Cardiac septum (tissue), 1 donor: ENCODE measurements around the gene RND3. TPM values are rescaled to one million over a fixed set of nuclear protein-coding genes. Genes with fewer than 3 reads are reported as not detected.

Experiments
- DNase-seq: peaks from one replicate; pipeline ENCODE4 v3.0.0-alpha.2; 2020; ENCODE audit warnings: low spot score
- intact Hi-C: fragments of 100-400 bp; cut with DNase I; formaldehyde crosslinking; loops from one replicate; pipeline ENCODE4 v1.14.0; 2022
- total RNA-seq: library from RNA; stranded (reverse); fragmentation: NEBNext Ultra II Directional; extraction: Animal tissue kit (Norgen Biotek cat#: 25700); gene quantifications from one replicate; pipeline ENCODE4 v1.2.1, GENCODE V29; 2021
- donor health status: DM: no; HTN: no; CAD: no.

The RND3 gene
- total RNA-seq, 1 donor from 2014 or later, result 46.9 TPM

- DNase-seq, result no peak
- intact Hi-C loops, result no loop called here
Measured at GRCh38 chr2:150479075-150479915, 8.2 kb downstream of the RND3 start.

GRCh38 chr2:150478200-150478974 lies 9.1 kb downstream of the RND3 start:
- no peak for DNase-seq
- intact Hi-C loops, result no loop called here

DNA sequence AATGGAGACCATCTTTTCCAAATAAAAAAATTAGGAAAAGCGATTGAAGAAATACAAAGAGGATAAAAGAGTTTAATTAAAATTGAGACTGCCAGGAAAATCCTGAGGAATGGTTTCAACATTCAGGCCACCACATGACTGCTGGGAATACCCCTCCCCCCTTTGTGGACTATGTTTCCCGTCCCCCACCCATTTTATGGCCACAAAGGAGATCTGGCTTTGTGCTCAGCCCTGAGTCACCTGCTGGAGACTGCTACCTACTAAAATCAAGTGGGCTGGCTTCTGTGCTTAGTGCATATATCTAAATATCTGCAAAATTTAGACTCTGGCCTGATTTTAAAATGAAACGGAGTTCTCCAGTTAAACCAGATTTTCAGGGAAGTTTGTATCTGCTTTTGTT lies 10.1 kb downstream of the RND3 start:
- intact Hi-C loops, result no loop called here
- DNase-seq, result no peak

- DNase-seq, result no peak
- intact Hi-C loops, result no loop called here
Measured at GRCh38 chr2:150476809-150477302, 10.6 kb downstream of the RND3 start.

DNA sequence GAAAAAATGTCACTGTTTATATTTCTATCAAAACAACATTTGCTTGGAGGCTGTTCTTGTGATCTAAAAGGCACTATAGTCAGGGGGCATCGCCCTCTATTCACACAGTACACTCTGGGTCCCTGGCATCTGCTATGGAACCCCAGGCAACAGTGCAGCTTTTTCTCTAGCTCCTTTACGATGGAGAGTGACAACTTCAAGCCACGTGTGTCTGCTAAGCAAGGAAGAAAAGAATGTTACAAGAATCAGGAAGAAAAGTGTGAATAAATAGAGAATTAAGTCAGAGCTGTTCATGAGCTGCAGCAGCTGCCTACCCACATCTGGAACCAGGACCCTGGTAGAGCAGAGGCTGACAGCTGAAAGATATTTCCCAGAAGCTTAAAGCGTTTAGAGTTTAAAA lies 11.2 kb downstream of the RND3 start:
- intact Hi-C loops, result no loop called here
- no peak for DNase-seq

DNA sequence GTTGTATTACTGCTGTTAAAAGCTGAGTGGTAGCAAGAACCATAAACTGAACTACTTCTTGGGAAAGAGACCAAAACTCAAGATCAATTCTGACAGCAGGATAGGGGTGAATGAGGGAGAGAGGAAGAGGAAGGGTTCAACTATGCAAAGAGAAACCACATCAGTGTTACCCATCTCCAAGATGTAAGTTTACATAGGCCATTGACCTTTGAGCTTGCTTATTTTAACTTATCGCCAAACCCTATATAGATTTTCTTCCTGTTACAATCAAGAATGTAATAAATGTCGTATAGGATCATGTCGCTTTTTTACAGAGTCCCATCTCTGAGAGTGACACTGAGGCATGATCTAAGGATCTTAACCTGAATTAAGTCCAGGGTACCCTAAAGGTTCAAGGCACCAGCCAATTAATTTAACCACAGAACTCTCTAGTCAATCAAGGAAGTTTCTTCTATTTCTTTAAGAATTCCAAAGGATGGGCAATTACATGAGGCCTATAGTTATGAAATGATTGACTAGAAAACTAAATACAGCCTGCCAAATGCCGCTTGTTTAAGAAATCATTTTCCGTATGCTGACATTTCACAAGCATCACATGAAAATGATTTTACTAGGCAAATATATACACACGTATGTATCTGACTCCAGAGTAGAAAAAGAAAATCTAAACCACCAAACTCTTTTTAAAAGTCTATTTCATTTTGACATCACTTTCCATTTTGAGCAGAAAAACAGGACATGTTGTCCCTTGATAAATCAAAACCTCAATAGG lies 11.8 kb downstream of the RND3 start:
- intact Hi-C loops, result no loop called here
- no peak for DNase-seq

DNA sequence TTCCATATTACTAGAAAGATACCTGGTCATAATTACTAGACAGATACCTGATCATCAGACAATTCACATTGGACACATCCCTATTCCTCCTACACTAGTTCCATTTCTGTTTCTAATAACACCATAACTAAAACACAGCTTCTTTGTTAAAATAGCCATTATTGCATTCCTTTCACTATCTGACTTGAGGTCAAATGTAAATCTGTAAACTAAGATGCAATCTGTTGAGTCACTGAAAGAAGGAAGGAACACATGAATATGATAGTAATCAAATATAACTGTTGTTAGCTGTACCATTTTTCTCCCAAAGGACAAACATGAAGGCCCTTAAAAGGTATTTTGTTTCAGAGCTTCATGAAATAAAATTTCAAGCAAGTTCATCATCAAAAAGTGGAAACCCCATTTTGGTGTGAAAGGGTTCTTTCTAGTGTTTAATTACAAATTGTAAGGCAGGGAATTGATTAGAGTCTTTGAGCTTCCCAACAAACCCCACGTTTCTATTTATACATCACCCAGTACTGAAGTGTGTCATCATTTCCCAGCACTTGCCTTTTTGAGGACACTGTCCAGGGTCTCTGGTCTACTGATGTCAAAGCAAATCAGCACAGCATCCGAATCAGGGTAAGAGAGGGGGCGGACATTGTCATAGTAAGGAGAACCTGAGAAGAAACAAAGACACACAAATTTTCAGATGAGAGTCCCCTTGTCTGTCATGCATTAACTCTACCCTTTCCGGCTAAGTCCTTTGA lies 13.0 kb downstream of the RND3 start:
- intact Hi-C loops, result loop anchor here (5.0 kb wide), 2 partner anchors 47 to 192 kb away; no protein-coding TSS in a partner anchor
- DNase-seq, result no peak

DNA sequence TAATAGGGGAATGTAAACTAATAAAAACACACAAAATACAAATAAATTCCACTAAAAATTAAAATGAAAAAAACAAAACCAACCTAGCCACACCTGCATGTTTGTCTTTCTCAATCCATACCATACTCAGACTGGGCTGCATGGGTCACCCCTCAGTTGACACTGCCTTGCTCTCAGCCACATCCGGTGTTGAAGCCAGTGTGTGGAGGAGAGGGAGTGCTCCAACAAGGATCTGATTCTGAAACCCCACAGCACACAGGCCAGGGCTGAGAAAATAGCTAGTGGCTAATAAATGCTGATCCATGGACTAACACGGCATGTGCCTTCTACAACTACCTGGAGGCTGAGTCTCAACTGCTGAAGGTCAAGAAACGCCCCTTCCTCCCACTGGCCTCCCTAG lies 13.7 kb downstream of the RND3 start:
- DNase-seq, result no peak
- intact Hi-C loops, result loop anchor here (5.0 kb wide), 2 partner anchors 46 to 191 kb away; no protein-coding TSS in a partner anchor

DNA sequence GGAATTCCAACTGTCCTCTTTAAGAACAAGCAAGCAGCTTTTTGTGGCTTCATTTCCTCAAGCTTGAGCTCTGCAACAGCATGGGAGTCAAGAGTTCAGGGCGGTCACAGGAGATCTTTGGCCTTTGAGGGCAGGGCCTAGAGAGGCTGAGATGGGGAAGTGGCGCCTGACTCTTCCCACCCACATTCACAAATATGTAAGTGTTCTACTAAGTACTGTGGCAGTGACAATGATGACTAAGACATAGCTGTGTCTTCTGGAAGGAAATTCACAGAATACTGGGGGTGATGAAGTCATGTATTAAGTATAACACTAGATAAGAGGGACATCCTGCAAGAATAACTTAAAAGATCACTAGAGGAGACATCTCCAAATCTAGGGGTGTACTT lies 15.0 kb downstream of the RND3 start:
- intact Hi-C loops, result loop anchor here (5.0 kb wide), 2 partner anchors 45 to 190 kb away; no protein-coding TSS in a partner anchor
- DNase-seq, result peak; percentile 80

GRCh38 chr2:150471813-150472510 lies 15.5 kb downstream of the RND3 start:
- no peak for DNase-seq
- intact Hi-C loops, result loop anchor here (5.0 kb wide), 2 partner anchors 45 to 190 kb away; no protein-coding TSS in a partner anchor

DNA sequence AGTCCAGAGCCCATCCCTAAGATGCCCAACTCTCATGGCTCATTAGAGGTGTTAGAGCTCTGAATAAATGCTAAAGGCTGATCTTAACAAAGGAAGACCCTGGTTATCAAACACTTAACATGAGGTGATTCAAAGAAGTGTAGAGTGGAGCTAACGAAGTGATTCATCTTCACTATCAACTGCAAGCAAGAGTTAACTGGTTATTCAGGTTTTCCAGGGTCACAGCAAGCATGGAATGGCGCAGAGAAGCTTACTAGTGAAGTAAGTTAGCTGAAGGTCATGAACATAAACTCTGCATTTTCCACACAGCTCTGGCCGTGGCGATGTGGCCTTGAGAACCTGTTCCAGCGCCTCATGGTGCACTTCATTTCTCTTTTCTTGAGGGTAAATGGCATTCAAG lies 17.0 kb downstream of the RND3 start:
- no peak for DNase-seq
- intact Hi-C loops, result loop anchor here (5.0 kb wide), 2 partner anchors 43 to 188 kb away; no protein-coding TSS in a partner anchor

DNA sequence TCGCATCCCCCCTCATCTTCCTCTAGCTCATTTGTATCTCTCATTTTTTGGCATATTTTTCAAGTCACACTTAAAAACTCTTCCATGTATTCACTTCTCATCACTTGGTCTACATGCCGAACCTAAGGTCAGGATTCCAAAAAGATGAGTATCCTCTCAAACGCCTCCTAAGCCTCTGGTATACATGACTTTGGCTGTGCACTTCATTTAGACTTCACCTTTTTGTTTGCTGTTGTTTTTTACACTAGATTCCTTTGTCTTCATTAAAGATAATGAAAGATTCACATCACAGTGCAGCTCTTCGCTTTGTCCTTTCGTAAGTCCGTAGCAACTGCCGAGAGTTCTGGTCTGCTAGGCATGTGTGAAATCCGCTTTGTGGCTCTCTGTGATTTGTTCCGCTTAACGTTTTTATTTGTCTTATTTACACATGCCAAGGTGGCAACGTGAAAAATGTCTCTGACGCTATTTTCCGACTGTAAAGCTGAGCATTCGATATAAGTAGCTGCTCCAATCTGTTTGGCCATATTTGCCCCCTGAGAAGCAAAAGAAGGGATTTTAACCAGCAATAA lies 17.7 kb downstream of the RND3 start:
- DNase-seq, result no peak
- intact Hi-C loops, result loop anchor here (5.0 kb wide), 2 partner anchors 42 to 187 kb away; no protein-coding TSS in a partner anchor

DNA sequence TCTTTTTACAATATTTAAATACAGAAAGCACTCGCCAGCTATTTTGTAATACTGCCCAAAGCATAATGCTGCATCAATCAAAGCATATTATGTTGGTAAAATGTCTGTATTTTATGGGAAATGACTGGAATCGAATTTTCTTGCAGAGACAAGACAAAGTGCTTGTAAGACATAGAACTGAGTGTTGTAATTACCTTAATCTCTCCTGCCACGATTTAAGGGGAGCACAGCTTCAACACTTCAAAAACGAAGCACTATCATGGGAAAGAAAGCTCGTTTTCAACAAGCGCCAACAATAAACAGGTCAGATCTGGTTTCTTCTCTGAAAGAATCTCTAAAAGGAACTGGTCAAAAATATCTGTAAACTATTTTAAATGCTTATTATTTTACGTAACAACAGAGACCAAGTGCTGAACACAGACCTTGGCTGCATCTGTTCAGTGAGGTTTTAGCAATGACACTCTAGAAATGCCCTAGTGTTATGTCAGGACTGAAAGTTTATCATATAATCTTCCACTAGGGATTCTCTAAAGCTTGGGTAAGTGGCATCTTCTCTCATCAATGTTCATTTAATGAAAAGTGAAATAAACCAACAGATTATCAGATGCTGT lies 19.0 kb downstream of the RND3 start:
- intact Hi-C loops, result no loop called here
- no peak for DNase-seq

- intact Hi-C loops, result no loop called here
- DNase-seq, result no peak
Measured at GRCh38 chr2:150467621-150467963, 19.9 kb downstream of the RND3 start.

GRCh38 chr2:150466741-150467620 lies 20.5 kb downstream of the RND3 start:
- intact Hi-C loops, result no loop called here
- DNase-seq, result no peak

GRCh38 chr2:150465703-150466569 lies 21.5 kb downstream of the RND3 start:
- DNase-seq, result no peak
- intact Hi-C loops, result no loop called here
